CD4-positive, alpha-beta T cell (primary cell): ENCODE data around the gene WDFY4. TPM values are rescaled to one million over a fixed set of nuclear protein-coding genes. Genes with fewer than 3 reads are reported as not detected.

Experiments
- ATAC-seq: fragments of 200-7000 bp; cut with Tn5 transposase; one replicate; pipeline ENCODE4 v1.10.0; 2022; ENCODE audit warnings: mild to moderate bottlenecking; ENCODE audit not compliant: poor library complexity
- CTCF ChIA-PET: fragments of 350-600 bp; sonication (Branson Sonifier 250); formaldehyde crosslinking; loops from one replicate; lab custom pipeline; 2021; ENCODE audit warnings: antibody characterized with exemption, inconsistent platforms; lab: Charles Lee
- POLR2A ChIA-PET: fragments of 350-600 bp; sonication (Branson Sonifier 250); formaldehyde crosslinking; loops from one replicate; lab custom pipeline; 2021; ENCODE audit warnings: antibody characterized with exemption, inconsistent platforms; lab: Charles Lee
- DNase-seq, 14 experiments: peaks; one replicate each; pipeline ENCODE4 v3.0.0-alpha.2; 2013 to 2020; ENCODE audit warnings: mixed read lengths in 2 of 14
- H3K27ac ChIP-seq, 2 donors: one replicate each; pipeline versions ENCODE4 v1.5.1 to v1.7.0; 2013; ENCODE audit warnings: low read length in 2 of 2, low read depth in 1 of 2, mild to moderate bottlenecking in 1 of 2
- H3K27me3 ChIP-seq, 2 experiments: 1 replicate in 1 of 2; 2 replicates in 1 of 2; pipeline versions ENCODE4 v1.6.1 to v1.7.0; 2013; ENCODE audit warnings: low read length in 2 of 2, control low read depth in 1 of 2, mild to moderate bottlenecking in 1 of 2, moderate library complexity in 1 of 2; ENCODE audit not compliant: insufficient read depth in 2 of 2, control insufficient read depth in 1 of 2
- H3K36me3 ChIP-seq: one replicate; pipeline ENCODE4 v1.6.1; 2013; ENCODE audit warnings: low read length, control low read depth; ENCODE audit not compliant: insufficient read depth
- H3K4me1 ChIP-seq: one replicate; pipeline ENCODE4 v1.6.1; 2013; ENCODE audit warnings: low read length, control low read depth; ENCODE audit not compliant: insufficient read depth
- H3K4me3 ChIP-seq: one replicate; pipeline ENCODE4 v1.5.1; 2013; ENCODE audit warnings: mild to moderate bottlenecking, low read length, moderate library complexity
- H3K9me3 ChIP-seq, 2 experiments: 1 replicate in 1 of 2; 2 replicates in 1 of 2; pipeline versions ENCODE4 v1.6.1 to v1.7.0; 2013; ENCODE audit warnings: low read length in 2 of 2, mild to moderate bottlenecking in 2 of 2, control low read depth in 1 of 2, moderate library complexity in 1 of 2; ENCODE audit not compliant: control insufficient read depth in 1 of 2, insufficient read depth in 1 of 2
- H3K27ac Mint-ChIP-seq: one replicate; pipeline ENCODE4 v1.8.0; 2020; ENCODE audit warnings: mixed read lengths
- H3K27me3 Mint-ChIP-seq: one replicate; pipeline ENCODE4 v1.8.0; 2021; ENCODE audit warnings: mixed read lengths
- H3K36me3 Mint-ChIP-seq: one replicate; pipeline ENCODE4 v1.8.0; 2021; ENCODE audit warnings: low read depth, mixed read lengths
- H3K4me1 Mint-ChIP-seq: one replicate; pipeline ENCODE4 v1.8.0; 2021; ENCODE audit warnings: low read depth, mixed read lengths
- H3K4me3 Mint-ChIP-seq: one replicate; pipeline ENCODE4 v1.8.0; 2020; ENCODE audit warnings: mild to moderate bottlenecking, mixed read lengths
- H3K9me3 Mint-ChIP-seq: one replicate; pipeline ENCODE4 v1.8.0; 2020; ENCODE audit warnings: mixed read lengths
- CTCF ChIP-seq: fragments of 200-600 bp; IDR thresholded peaks from one replicate; pipeline ENCODE4 v1.8.0; 2022; ENCODE audit warnings: antibody characterized with exemption, mild to moderate bottlenecking
- intact Hi-C, 2 experiments: fragments of 100-400 bp; cut with DNase I in 1 of 2; cut with micrococcal nuclease in 1 of 2; formaldehyde crosslinking; loops; one replicate each; pipeline versions ENCODE4 v1.15.1 to v1.9.0; 2023 to 2025; cut with DNase I, micrococcal nuclease
- total RNA-seq, 174 experiments: library from RNA in 2 of 174; stranded (reverse) in 2 of 174; gene quantifications; one replicate each; pipeline ENCODE4 v1.2.3 and lab custom pipeline; 2021 to 2026

Gene WDFY4
- total RNA-seq, 2 experiments from 2014 or later, result 1.3 to 2.5 TPM

GRCh38 chr10:48750991-48751390 is 66.3 kb downstream of the WDFY4 start:
- ChIA-PET CTCF (no interaction called here), POLR2A (no interaction called here)
- no peaks in the 10 kb centered on the region for H3K27me3 Mint-ChIP-seq
- no peaks in the 10 kb centered on the region for H3K36me3 Mint-ChIP-seq
- Histone ChIP-seq H3K36me3 (no peaks in the 10 kb centered on the region), H3K27me3 (no peaks in the 10 kb centered on the region), H3K27ac (no peak overlapping the region), H3K4me1 (no peaks in the 10 kb centered on the region), H3K4me3 (no peak overlapping the region), H3K9me3 (peaks cover 0 to under 1% of the 10 kb centered on the region in 2 experiments)
- peaks cover 8% of the 10 kb centered on the region for H3K9me3 Mint-ChIP-seq
- no peak for ATAC-seq
- H3K4me3 Mint-ChIP-seq, result no peak overlapping the region
- DNase-seq, result no peak
- no peak overlapping the region for H3K27ac Mint-ChIP-seq
- intact Hi-C loops, result no loop called here
- no peaks in the 10 kb centered on the region for H3K4me1 Mint-ChIP-seq
- no peak for TF ChIP-seq CTCF

- Mint-ChIP-seq H3K4me1 (no peaks in the 10 kb centered on the region), H3K9me3 (peaks cover 8% of the 10 kb centered on the region), H3K36me3 (no peaks in the 10 kb centered on the region), H3K4me3 (no peak overlapping the region), H3K27me3 (no peaks in the 10 kb centered on the region), H3K27ac (no peak overlapping the region)
- no peaks in the 10 kb centered on the region for H3K4me1 ChIP-seq
- ChIA-PET CTCF (no interaction called here), POLR2A (no interaction called here)
- ATAC-seq (no peak), DNase-seq (no peak)
- H3K27ac ChIP-seq, result no peak overlapping the region
- no peaks in the 10 kb centered on the region for H3K36me3 ChIP-seq
- no peaks in the 10 kb centered on the region for H3K27me3 ChIP-seq
- no peak for TF ChIP-seq CTCF
- no peaks in the 10 kb centered on the region for H3K9me3 ChIP-seq
- no peak overlapping the region for H3K4me3 ChIP-seq
- intact Hi-C loops, result no loop called here
Measured at GRCh38 chr10:48751730-48752129, 67.1 kb downstream of the WDFY4 start.

GRCh38 chr10:48758411-48758810 is 73.7 kb downstream of the WDFY4 start:
- POLR2A ChIA-PET, result no interaction called here
- Mint-ChIP-seq H3K4me1 (no peaks in the 10 kb centered on the region), H3K36me3 (no peaks in the 10 kb centered on the region), H3K9me3 (no peaks in the 10 kb centered on the region), H3K4me3 (no peak overlapping the region), H3K27me3 (peaks cover 22% of the 10 kb centered on the region), H3K27ac (no peak overlapping the region)
- ATAC-seq, result no peak
- CTCF ChIA-PET, result no interaction called here
- Histone ChIP-seq H3K4me1 (no peaks in the 10 kb centered on the region), H3K9me3 (no peaks in the 10 kb centered on the region), H3K4me3 (no peak overlapping the region), H3K27ac (no peak overlapping the region), H3K27me3 (peaks cover 0 to 4% of the 10 kb centered on the region in 2 experiments), H3K36me3 (no peaks in the 10 kb centered on the region)
- no peak for DNase-seq
- no peak for TF ChIP-seq CTCF
- intact Hi-C loops, result no loop called here
